ENCODE data around the gene GRB7.

DNA sequence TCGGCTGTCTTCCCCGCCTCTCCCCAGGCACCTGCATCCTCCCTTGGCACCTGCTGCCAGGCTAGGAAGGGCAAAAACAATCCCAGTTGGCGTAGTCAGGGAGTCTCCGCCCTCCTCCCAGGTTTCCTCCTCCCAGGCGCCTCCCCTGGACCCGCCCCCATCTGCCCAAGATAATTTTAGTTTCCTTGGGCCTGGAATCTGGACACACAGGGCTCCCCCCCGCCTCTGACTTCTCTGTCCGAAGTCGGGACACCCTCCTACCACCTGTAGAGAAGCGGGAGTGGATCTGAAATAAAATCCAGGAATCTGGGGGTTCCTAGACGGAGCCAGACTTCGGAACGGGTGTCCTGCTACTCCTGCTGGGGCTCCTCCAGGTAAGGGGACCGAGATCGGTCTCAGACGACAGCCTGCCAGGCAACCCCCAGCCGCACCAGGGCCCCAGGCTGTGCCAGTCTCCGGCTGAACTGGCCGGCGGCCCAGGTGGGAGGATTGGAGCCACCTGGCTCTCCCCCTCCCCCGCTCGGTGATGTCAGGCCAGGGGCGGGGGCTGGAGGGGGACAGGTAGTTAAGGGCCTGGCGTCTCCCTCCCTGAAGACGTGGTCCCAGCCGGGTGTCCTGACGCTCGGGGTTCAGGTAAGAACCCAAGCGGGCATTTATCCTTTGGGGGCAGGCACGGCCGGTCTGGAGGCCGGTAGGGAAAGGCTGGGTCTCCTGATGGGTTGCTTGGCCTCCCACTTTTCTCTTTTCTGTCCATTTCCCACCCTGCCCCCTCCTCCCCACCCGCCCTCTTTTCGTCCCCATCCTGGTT, at the start of gene GRB7:
- TF ChIP-seq, protein P1, sequence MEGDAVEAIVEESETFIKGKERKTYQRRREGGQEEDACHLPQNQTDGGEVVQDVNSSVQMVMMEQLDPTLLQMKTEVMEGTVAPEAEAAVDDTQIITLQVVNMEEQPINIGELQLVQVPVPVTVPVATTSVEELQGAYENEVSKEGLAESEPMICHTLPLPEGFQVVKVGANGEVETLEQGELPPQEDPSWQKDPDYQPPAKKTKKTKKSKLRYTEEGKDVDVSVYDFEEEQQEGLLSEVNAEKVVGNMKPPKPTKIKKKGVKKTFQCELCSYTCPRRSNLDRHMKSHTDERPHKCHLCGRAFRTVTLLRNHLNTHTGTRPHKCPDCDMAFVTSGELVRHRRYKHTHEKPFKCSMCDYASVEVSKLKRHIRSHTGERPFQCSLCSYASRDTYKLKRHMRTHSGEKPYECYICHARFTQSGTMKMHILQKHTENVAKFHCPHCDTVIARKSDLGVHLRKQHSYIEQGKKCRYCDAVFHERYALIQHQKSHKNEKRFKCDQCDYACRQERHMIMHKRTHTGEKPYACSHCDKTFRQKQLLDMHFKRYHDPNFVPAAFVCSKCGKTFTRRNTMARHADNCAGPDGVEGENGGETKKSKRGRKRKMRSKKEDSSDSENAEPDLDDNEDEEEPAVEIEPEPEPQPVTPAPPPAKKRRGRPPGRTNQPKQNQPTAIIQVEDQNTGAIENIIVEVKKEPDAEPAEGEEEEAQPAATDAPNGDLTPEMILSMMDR (IDR thresholded peaks at IDR 0.05) = no peak
- peak; percentile 52 for TF ChIP-seq EZH2 (IDR thresholded peaks at IDR 0.05; ENCODE audit: borderline replicate concordance, insufficient read depth, low read depth, low read length, poor library complexity, severe bottlenecking)

Data from B cell (primary cell).